Brain microvascular endothelial cell (primary cell): Measurements from ENCODE around the gene PSMC4.

Experiments
- DNase-seq: peaks from one replicate; pipeline ENCODE4 v3.0.0-alpha.2; 2020
- H3K27ac ChIP-seq: fragments of 250-450 bp; sonication (Bioruptor Pico); 2 replicates; pipeline ENCODE4 v1.5.1; 2020; ENCODE audit warnings: mild to moderate bottlenecking, moderate library complexity
- H3K27me3 ChIP-seq: fragments of 250-450 bp; sonication (Bioruptor Pico); replicated peaks from 2 replicates; pipeline ENCODE4 v1.5.1; 2020; ENCODE audit warnings: mild to moderate bottlenecking
- H3K36me3 ChIP-seq: fragments of 250-450 bp; sonication (Bioruptor Pico); replicated peaks from 2 replicates; pipeline ENCODE4 v1.5.1; 2020; ENCODE audit warnings: mild to moderate bottlenecking
- H3K4me3 ChIP-seq: 2 replicates; pipeline ENCODE4 v1.5.1; 2011; ENCODE audit warnings: low read depth, mild to moderate bottlenecking, control low read depth, low read length, moderate library complexity
- in situ Hi-C: cut with HindIII; loops from 2 replicates; pipeline ENCODE4 v1.10.0; 2017; ENCODE audit warnings: low sequenced_read_pairs, low pct_ligation_motif_present
- TF ChIP-seq, protein P1 (sequence below): IDR thresholded peaks from 2 replicates; pipeline ENCODE4 v1.5.1; 2011; ENCODE audit warnings: low read depth, mild to moderate bottlenecking, moderate library complexity, low read length, control low read depth, inconsistent platforms; ENCODE audit errors: missing control alignments

PSMC4 gene

GRCh38 chr19:39927076-39927475 is 43.9 kb upstream of the PSMC4 start:
- no peak for DNase-seq
- Histone ChIP-seq H3K27me3 (no peaks in the 10 kb centered on the region), H3K4me3 (no peak overlapping the region), H3K27ac (no peak overlapping the region), H3K36me3 (no peaks in the 10 kb centered on the region)
- in situ Hi-C loops = no loop called here
- TF ChIP-seq, protein P1, sequence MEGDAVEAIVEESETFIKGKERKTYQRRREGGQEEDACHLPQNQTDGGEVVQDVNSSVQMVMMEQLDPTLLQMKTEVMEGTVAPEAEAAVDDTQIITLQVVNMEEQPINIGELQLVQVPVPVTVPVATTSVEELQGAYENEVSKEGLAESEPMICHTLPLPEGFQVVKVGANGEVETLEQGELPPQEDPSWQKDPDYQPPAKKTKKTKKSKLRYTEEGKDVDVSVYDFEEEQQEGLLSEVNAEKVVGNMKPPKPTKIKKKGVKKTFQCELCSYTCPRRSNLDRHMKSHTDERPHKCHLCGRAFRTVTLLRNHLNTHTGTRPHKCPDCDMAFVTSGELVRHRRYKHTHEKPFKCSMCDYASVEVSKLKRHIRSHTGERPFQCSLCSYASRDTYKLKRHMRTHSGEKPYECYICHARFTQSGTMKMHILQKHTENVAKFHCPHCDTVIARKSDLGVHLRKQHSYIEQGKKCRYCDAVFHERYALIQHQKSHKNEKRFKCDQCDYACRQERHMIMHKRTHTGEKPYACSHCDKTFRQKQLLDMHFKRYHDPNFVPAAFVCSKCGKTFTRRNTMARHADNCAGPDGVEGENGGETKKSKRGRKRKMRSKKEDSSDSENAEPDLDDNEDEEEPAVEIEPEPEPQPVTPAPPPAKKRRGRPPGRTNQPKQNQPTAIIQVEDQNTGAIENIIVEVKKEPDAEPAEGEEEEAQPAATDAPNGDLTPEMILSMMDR = no peak

GRCh38 chr19:39927524-39928356 is 43.2 kb upstream of the PSMC4 start:
- DNase-seq = no peak
- no peak overlapping the region for H3K4me3 ChIP-seq
- in situ Hi-C loops = no loop called here
- no peaks in the 10 kb centered on the region for H3K27me3 ChIP-seq
- TF ChIP-seq, protein P1 = no peak
- H3K36me3 ChIP-seq = no peaks in the 10 kb centered on the region
- H3K27ac ChIP-seq = no peak overlapping the region

- in situ Hi-C loops = no loop called here
- Histone ChIP-seq H3K4me3 (no peak overlapping the region), H3K36me3 (no peaks in the 10 kb centered on the region), H3K27ac (no peak overlapping the region), H3K27me3 (no peaks in the 10 kb centered on the region)
- TF ChIP-seq, protein P1 = no peak
- no peak for DNase-seq
Measured at GRCh38 chr19:39928357-39928725, 42.6 kb upstream of the PSMC4 start.

DNA sequence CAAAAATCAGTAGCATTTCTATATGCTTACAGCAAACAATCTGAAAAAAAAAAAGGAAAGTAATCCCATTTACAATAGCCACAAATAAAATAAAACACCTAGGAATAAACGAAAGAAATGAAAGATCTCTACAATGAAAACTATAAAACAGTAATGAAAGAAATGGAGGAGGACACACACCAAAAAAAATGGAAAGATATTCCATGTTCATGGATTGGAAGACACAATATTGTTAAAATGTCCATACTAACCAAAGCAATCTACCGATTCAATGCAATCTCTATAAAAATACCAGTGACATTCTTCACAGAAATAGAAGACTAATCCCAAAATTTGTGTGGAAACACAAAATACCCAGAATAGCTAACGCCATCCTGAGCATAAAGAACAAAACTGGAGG is 41.2 kb upstream of the PSMC4 start:
- in situ Hi-C loops = no loop called here
- Histone ChIP-seq H3K27me3 (no peaks in the 10 kb centered on the region), H3K4me3 (no peak overlapping the region), H3K27ac (no peak overlapping the region), H3K36me3 (no peaks in the 10 kb centered on the region)
- no peak for DNase-seq
- TF ChIP-seq, protein P1 = no peak

DNA sequence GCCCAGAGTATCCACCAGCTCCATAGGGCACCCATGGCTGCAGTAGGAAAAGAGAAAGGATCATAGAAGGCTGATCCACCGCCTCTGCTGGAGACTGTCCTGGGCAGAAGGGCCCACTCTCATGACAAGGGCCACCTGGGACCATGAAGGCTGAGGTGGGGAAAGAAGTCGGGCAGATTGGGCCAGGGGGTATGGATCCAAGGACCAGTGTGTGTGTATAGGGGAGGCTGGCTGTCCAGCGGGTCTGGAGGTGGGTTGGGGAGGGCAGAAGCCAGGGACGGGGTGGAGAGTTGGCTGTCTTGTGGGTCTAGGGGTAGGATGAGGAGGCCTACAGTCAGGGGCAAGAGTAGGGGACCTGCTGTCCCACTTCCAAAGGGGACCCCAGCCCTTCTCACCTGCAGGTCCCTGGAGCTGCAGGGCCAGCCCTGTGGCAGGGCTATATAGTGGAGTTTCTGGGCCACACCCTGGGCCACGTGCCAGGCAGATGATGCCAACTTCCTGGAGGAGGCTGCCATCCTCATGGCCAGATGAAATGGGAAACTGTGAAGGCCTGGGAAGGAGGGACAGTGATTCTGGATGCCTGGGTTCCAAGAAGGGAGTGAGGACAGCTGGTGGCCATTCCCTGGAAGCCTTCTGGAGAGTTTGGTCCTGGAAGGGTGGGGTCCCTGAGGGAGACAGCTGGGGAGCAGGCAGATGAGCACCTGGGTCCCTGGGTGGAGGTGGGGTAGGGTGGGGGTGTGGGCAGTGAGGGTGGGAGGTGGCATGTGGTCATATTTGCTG is 36.2 kb upstream of the PSMC4 start, which contains the start of gene FCGBP:
Gene FCGBP (minus strand): TSS at position 51 of the 780 bp plus-strand sequence.
- no peak within 1 kb of the TSS for H3K27ac ChIP-seq
- no peaks in the 10 kb centered on the region for H3K36me3 ChIP-seq
- in situ Hi-C loops = no loop called here
- no peak within 1 kb of the TSS for H3K4me3 ChIP-seq
- DNase-seq = no peak
- TF ChIP-seq, protein P1 = no peak
- no peaks in the 10 kb centered on the region for H3K27me3 ChIP-seq
